ENCODE data around the gene LUZP1.

- TF ChIP-seq, protein P1, sequence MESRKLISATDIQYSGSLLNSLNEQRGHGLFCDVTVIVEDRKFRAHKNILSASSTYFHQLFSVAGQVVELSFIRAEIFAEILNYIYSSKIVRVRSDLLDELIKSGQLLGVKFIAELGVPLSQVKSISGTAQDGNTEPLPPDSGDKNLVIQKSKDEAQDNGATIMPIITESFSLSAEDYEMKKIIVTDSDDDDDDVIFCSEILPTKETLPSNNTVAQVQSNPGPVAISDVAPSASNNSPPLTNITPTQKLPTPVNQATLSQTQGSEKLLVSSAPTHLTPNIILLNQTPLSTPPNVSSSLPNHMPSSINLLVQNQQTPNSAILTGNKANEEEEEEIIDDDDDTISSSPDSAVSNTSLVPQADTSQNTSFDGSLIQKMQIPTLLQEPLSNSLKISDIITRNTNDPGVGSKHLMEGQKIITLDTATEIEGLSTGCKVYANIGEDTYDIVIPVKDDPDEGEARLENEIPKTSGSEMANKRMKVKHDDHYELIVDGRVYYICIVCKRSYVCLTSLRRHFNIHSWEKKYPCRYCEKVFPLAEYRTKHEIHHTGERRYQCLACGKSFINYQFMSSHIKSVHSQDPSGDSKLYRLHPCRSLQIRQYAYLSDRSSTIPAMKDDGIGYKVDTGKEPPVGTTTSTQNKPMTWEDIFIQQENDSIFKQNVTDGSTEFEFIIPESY (IDR thresholded peaks at IDR 0.05) = no peak
- TF ChIP-seq REST (IDR thresholded peaks at IDR 0.05) = no peak
- TF ChIP-seq CTCF (IDR thresholded peaks at IDR 0.05; ENCODE audit: low read depth, low read length, missing input control) = no peak
- no peak for TF ChIP-seq SP1 (IDR thresholded peaks at IDR 0.05)
- TF ChIP-seq HNF4A (conservative IDR thresholded peaks at IDR 0.05) = no peak
- no peak for TF ChIP-seq FOXA1 (IDR thresholded peaks at IDR 0.05)
- TF ChIP-seq, protein P2, sequence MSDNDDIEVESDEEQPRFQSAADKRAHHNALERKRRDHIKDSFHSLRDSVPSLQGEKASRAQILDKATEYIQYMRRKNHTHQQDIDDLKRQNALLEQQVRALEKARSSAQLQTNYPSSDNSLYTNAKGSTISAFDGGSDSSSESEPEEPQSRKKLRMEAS (IDR thresholded peaks at IDR 0.05) = no peak
- TF ChIP-seq GABPA (IDR thresholded peaks at IDR 0.05 in 1 of 2, conservative IDR thresholded peaks at IDR 0.05 in 1 of 2) = no peak
- TF ChIP-seq RXRA (IDR thresholded peaks at IDR 0.05) = no peak
These were observed 46.5 kb downstream of the LUZP1 start for GRCh38 chr1:23122023-23122748.

Measured in liver (tissue), 3 donors.